ENCODE results near the gene INTS6L.

GRCh38 chrX:135605906-135606305 is 85.4 kb downstream of the INTS6L start:
- TF ChIP-seq EZH2 (IDR thresholded peaks at IDR 0.05), result no peak
- TF ChIP-seq POLR2AphosphoS5 (IDR thresholded peaks at IDR 0.05; ENCODE audit: borderline replicate concordance, low read depth, low read length), result no peak

Measured in SK-N-MC (cell line).